HG03175 (cell line): ENCODE results near the gene AJAP1.

Source experiments
- ATAC-seq: cut with Tn5 transposase; IDR thresholded peaks from one replicate; pipeline ENCODE4 v1.9.1; 2021; ENCODE audit warnings: mild to moderate bottlenecking, moderate library complexity; ENCODE audit not compliant: unreplicated experiment

Gene AJAP1

DNA sequence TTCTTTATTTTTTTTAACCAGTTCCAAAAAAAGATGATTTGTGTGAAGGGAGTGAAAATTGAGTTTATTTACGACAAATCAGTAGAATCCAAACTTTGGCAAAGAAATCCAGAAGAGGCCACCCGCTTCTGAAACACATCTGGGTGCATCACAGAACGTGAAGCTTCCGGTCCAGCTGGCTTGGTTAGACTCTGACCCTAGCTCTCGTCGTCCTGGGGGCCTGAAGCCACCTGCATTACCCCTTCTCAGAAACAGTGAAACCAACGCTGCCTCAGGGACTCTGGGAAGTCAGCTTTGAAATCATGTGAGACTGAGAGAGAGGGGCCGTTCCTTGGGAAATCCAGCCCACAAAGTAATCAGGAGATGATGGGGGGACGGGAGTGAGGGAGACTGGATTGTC, 21.8 kb downstream of the AJAP1 start:
- no peak for ATAC-seq

DNA sequence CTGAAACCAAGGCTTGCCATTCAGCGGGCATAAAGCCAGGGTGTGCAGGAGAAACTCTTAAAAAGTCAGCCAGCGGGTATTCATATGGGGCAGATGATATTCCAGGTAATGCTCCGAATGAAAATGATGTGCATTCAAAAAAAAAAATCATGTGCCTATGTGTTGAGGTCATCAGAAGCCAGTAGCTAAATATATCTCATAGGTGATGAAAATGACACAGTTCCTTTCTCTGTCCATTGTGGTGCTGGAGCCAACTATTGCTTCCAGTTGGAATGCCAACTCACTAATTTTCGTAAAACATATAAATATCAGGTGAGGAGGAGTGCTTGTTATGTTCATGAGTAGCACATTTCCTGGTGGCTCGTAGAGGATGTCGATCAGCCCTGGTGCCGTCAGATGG, 23.2 kb downstream of the AJAP1 start:
- ATAC-seq: no peak

- ATAC-seq: no peak
Measured at GRCh38 chr1:4678066-4678717, 23.8 kb downstream of the AJAP1 start.

GRCh38 chr1:4681026-4681425, 26.6 kb downstream of the AJAP1 start:
- ATAC-seq: no peak

- no peak for ATAC-seq
Measured at GRCh38 chr1:4682607-4683220, 28.3 kb downstream of the AJAP1 start.

DNA sequence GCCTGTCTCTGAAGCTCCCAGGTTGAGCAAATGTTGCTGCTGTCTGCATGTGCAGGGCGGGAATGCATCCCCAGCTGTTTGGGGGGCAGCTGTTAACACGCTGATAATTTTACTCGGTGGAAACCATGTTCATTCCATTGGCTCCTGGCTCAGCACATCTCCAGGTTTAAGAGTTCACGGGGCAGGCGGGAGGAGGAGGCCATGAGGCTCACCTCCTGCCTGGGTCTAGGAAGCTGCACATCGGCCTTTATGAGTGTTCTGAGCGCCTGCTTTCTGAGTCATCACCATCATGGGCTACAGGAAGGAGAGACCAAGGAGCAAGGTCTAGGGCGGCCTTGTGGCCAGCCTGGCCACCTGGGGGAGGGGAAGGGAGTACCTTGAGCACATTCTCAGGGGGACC, 29.7 kb downstream of the AJAP1 start:
- ATAC-seq: no peak

DNA sequence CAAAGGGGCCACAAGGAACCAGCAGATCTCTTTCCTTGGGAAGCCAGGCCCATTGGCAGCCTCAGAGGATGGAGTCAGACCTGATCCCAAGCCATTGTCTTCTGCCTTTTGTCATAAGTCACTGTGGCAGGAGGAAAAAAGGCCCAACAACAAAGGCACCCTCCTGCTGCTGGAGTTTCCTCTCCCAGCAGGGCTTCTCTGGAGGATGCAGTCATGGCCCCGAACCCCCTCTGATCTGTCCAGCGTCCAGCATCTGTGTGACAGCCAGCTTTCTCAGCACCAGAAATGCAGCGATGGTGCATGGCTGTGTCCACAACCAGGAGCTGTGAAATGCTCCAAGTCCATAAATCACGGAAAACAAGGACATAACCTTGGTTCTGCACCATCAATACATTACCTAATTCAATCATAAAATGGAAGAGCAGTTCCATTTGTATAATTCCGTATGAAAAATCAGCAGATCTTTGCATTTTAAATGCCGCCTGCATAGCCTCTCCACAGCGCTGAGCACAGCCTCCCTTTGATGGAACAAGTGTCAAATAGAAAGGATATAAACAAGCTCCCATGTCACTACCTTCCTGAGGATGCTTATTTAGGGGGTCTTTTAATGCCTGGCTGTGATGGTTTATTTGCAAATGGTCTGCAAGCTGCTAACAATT, 30.6 kb downstream of the AJAP1 start:
- ATAC-seq: no peak

- no peak for ATAC-seq
Measured at GRCh38 chr1:4685523-4685865, 31.1 kb downstream of the AJAP1 start.

- ATAC-seq: no peak
Measured at GRCh38 chr1:4687943-4688342, 33.5 kb downstream of the AJAP1 start.

DNA sequence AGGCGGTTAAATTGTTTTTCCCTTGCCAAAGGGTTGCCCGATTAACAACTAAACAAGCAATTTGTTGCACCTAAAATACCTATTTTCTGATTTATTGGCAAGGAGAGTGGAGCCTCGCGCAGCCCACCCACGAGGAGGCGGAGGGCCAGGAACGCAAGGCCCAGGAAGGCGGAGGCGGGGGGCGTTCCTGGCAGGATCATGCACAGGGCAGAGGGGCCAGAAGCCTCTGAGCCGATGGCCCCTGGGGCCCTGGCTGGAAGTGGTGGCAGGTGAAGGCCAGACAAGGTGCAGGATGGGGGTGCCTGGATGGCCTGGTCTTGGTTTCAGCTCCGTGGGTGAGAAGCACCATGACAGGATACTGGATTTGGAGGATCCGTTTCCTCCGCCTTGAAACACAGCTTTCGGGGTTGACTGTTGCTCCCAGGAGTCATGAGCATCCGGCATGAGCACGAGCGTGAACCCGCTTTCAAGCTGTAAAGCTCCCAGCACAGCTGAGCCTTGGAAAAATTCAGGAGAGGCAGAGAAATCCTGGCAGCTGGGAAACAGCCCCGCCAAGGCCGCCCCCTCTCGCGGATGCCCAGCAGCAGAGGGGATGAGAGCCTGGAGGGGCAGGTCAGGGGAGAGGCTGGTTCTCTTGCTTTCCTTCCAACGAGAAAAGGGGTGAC, 35.0 kb downstream of the AJAP1 start:
- ATAC-seq: no peak

DNA sequence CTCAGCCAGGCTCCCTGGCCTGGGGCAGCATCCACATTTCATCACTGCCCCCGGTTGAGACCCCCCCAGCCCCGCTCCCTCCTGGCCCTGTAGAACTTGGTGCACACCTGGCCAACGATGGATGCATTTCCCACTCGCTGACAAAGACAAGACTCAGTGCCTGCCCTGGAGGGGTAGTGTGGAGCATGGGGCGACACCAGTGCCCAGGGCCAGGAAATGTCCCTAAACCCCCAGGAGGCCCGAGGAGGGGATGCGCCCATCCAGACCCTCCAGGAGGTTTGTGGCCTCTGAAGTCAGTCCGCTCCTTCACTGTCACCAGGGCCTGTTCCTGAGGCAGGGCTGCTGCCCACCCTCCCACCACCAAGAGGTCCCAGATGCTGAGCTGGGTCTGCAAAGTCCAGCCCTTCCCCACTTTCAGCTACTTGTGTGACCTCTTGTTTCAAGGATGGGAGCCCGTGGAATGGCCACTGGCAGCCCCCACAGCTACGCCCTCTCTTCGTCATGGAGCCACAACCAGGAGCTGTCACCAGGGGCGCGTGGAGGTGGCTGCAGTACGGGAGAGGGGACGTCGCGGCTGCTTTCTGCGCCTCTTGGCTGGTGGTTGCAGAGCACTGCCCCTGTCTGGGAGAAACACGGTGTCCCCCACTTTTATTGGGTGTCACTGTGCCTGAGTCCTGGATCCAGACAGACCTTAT, 35.7 kb downstream of the AJAP1 start:
- no peak for ATAC-seq

DNA sequence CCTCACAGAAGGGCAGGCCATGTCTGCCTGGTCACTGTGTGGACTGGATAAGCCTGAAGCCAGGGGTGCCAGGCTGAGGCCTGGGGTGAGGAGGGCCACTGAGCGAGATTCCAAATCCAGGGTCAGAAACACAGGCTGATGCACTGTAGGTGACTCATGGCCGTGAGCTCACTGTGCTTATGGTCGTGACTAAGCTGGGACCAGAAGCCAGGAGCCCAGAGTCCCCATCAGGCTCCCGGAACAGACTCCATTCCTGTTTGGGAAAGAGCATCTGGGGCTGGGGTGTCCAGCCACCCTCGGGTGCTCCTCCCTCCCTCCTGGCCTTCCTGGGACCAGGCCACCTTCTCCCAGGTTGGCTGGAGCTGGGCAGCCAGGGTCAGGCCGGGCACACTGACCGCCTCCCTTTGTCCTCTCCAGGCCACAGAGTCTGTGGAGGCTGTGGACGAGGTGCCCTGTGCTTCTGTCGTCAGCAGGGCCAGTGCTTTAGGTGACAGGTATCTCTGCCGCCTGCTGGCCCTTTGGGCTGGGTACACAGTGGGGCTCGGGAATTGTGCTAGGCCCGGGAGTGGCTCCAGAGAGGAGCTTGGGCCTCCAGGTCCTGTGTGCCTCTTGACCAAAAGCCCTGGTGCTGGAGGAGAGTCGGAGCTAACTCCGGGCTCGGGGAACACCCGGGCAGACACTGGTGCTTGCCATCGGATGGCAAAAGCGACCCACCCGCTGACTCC, 36.7 kb downstream of the AJAP1 start:
- ATAC-seq: no peak

DNA sequence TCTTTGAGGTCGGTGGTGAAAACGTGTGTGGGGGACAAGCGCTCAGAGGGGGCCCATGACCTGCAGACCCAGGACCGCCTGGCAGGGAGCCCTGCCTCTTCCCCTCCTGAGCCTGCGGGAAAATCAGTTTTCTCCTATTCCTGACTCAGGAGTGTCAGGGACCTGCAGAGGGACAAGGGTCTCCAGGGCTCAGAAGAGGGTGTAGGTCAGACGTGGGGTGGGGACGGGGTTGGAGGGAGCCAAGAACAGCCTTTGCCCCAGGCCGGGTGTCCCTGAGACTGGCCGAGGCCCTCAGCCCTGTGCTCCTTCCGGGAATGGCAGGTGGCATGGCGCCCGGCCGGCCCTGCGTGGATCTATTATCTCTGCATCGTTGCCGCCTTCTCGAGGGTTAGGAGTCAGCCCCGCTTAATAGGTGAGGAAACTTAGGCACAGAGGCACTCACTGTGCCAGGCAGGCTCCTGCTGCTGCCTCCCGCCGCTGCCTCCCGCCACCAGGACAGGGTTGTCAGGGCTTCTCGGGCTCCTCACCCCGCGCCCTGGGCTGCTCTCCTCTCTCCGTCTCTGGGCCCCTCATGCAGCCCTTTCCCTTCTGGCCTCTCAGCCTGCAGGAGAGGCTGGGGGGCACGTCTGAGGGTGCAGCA, 37.5 kb downstream of the AJAP1 start:
- no peak for ATAC-seq

- no peak for ATAC-seq
Measured at GRCh38 chr1:4692437-4692836, 38.0 kb downstream of the AJAP1 start.

DNA sequence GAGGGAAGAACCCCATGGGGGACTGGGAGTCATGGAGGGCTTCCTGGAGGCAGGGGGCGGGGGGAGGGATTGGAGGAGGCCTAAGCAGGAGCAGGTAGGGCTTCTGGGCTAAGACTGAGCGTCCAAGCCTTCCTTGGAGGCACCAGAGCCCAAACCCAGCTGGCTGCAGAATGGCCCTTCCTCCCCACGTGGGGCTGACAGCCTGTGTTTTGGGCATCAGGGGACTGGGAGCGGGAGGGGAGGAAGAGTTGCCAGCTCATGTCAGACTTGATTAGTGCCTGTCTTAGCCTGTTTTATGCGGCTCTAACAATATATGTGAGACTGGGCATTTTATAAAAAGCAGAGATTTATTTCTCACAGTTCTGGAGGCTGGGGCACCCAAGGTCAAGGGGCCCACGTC, 38.9 kb downstream of the AJAP1 start:
- ATAC-seq: no peak

GRCh38 chr1:4693891-4694290, 39.5 kb downstream of the AJAP1 start:
- ATAC-seq: no peak

GRCh38 chr1:4694492-4694891, 40.1 kb downstream of the AJAP1 start:
- no peak for ATAC-seq

DNA sequence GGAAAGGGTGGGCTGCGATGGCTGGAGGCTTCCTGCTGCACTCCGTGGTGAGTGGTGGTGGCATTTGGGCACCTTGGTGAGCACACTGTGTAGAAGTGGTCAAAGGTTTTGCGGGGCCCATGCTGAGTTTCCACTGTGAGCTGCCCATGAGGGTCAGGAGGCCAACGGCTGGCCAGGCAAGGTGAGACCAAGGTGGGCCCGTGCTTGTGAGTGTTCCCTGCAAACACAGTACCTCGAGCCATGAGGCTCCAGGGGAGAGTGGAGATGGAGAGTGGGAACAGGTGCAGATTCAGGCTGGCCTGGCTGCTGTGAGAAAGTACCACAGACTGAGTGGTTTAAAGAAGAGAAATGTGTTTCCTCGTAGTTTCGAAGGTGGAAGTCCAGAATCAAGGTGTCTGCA, 40.8 kb downstream of the AJAP1 start:
- no peak for ATAC-seq

DNA sequence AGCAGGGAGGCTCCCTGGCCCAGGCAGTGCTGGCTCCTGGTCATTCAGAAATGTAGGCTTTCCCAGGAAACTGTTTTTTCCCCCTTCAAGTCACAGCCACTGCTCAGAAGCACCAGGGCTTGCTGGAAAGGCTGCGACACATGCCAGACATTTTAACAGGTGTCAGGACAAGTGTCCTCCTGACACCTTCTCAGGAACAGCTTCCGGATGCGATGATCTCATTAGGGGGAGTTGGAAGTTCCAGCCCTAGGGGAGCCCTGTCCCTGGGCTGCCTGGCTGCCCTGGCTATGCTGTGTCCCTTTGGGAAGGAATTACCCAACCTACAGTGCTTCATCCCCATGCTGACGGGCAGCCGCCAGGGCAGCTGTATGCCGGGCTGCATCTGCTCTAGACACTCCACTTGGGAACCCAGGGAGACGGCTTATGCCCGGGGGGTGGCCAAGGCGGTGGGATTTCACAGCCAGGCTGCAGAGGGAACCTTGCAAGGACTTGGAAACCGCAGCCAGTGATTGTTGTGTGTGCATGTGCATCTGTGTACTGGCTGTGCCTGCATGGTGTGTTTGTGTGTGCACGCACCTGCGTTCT, 41.8 kb downstream of the AJAP1 start:
- ATAC-seq: no peak

- no peak for ATAC-seq
Measured at GRCh38 chr1:4696753-4697152, 42.3 kb downstream of the AJAP1 start.
